Stimulated activated effector memory CD8-positive, alpha-beta T cell treated with anti-CD3 and anti-CD28 coated beads, Interleukin-12 subunit alpha, Interleukin-12 subunit beta, amount 100 ng/mL, for 72 hours (primary cell): ENCODE results near the gene SEC11A.
"Not testable (repeated sequence)": the region's sequence is repeated elsewhere in the genome, so short reads cannot be mapped to it uniquely, and the experiment has no call there.

Experiments used
- ATAC-seq: fragments of 150-1000 bp; cut with Tn5 transposase; 2 replicates; pipeline ENCODE4 v1.10.0; 2021
- DNase-seq, 2 donors: peaks; one replicate each; pipeline ENCODE4 v3.0.0; 2021 to 2022; ENCODE audit warnings: low spot score in 2 of 2
- H3K27ac Mint-ChIP-seq: one replicate; pipeline ENCODE4 v1.8.0; 2022; ENCODE audit warnings: mild to moderate bottlenecking, mixed read lengths
- H3K36me3 Mint-ChIP-seq: one replicate; pipeline ENCODE4 v1.8.0; 2022; ENCODE audit warnings: mild to moderate bottlenecking, mixed read lengths
- H3K4me1 Mint-ChIP-seq: one replicate; pipeline ENCODE4 v1.8.0; 2022; ENCODE audit warnings: mixed read lengths
- H3K4me3 Mint-ChIP-seq: one replicate; pipeline ENCODE4 v1.8.0; 2022; ENCODE audit warnings: mild to moderate bottlenecking, mixed read lengths
- H3K9me3 Mint-ChIP-seq: one replicate; pipeline ENCODE4 v1.8.0; 2022; ENCODE audit warnings: mixed read lengths

SEC11A gene

DNA sequence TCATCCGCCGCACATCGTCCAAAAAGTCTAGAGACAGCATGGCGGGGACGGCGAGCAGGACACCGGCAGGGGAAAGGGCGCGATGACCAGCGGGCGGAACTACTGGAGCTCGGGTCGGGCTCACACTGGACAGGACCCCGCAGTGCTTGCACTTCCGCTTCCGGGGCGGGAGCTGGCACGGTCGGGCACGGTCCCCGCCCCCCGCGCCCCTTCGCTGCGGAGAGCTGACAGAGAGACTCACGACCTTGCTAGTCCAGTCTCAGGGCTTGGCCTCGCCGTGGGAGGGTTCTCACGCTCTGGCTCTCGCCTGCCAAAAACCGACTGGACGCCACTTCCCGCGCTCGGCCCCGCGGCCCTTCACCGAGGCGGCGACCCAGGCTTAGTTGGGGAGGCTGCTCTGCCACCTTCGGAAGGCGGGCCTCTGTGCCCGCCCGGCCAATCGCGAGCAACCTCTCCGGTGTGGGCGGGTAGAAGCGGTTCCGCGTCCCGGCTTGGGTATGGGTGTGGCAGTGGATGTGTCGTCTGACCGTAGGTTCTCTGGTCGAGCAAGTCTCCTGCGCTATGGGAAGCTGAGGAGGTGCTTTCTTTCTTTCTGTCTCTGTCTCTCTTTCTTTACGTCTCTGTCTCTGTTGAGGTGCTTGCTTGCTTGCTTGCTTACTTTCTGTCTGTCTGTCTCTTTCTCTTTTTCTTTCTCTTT, at the start of gene SEC11A:
Gene SEC11A, minus strand, starts transcription at position 104 of the 697 bp plus-strand sequence. Its CDS starts 64 bp downstream, at position 40.
- Mint-ChIP-seq H3K9me3 (no peaks in the 10 kb centered on the region), H3K4me1 (peaks cover 28% of the 10 kb centered on the region), H3K27ac (peak within 1 kb of the TSS; percentile 93), H3K36me3 (peaks cover 44% of the 10 kb centered on the region), H3K4me3 (peak within 1 kb of the TSS; percentile 93)
- ATAC-seq (peak; percentile 97), DNase-seq (peak; percentile 91 to 96)

DNA sequence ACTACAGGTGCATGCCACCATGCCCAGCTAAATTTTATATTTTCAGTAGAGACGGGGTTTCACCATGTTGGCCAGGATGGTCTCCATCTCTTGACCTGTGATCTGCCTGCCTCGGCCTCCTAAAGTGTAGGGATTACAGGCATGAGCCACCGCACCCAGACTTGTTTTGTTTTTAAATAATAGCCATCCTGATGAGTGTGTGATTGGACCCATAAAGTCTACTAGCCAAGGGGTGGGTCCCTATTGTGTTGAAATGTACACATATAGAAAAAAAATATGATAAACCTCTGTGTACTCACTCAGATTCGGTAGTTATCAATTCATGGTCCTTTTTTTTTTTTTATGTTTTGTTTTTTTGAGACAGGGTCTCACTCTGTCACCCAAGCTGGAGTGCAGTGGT, 49.7 kb upstream of the SEC11A start:
- Mint-ChIP-seq H3K36me3 (peaks cover 60% of the 10 kb centered on the region), H3K27ac (peak overlapping the region; percentile 75)

DNA sequence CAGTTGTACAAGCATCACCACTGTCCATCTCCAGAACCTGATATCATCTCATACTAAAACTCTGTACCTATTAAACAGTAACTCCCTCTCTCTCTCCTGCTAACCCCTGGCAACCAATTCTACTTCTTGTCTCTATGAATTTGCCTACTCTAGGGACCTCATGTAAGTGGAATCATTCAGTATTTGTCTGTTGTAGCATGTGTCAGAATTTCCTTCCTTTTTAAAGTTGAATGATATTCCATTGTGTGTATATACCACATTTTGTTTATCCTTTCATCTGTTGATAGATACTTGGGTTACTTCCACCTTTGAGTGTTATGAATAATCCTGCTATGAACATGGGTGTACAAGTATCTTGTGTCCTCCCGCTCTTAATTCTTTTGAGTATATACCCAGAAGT, 49.0 kb upstream of the SEC11A start:
- no peaks in the 10 kb centered on the region for H3K9me3 Mint-ChIP-seq
- ATAC-seq (no peak), DNase-seq (no peak)
- H3K4me1 Mint-ChIP-seq = peaks cover 37% of the 10 kb centered on the region
- peaks cover 58% of the 10 kb centered on the region for H3K36me3 Mint-ChIP-seq
- peak overlapping the region; percentile 18 for H3K27ac Mint-ChIP-seq
- H3K4me3 Mint-ChIP-seq = no peak overlapping the region

More for the DNA sequence above, 49.7 kb upstream of the SEC11A start:
- H3K4me1 Mint-ChIP-seq = peaks cover 44% of the 10 kb centered on the region
- DNase-seq (no peak), ATAC-seq (no peak)
- H3K4me3 Mint-ChIP-seq = no peak overlapping the region
- no peaks in the 10 kb centered on the region for H3K9me3 Mint-ChIP-seq

DNA sequence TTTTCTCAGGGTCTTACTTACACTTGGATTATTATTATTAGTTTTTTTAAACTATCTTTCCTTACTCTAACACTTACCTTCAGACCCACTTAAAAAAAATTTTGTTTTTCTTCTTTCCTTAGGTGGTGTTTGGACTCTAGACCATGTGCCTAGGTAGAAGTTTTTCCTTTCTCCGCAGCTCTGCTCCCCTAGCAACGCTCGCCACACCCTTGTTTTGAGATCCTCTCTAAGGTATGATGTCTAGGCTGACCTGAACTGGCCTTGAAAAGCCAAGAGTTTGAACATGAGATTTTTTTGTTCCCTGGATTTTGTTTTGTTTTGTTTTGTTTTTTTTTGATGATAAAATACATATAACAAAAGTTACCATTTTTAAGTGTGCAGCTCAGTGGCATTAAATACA, 48.6 kb upstream of the SEC11A start:
- H3K36me3 Mint-ChIP-seq = peaks cover 54% of the 10 kb centered on the region
- ATAC-seq (no peak), DNase-seq (no peak)
- H3K27ac Mint-ChIP-seq = peak overlapping the region; percentile 18
- no peaks in the 10 kb centered on the region for H3K9me3 Mint-ChIP-seq
- H3K4me3 Mint-ChIP-seq = no peak overlapping the region
- peaks cover 34% of the 10 kb centered on the region for H3K4me1 Mint-ChIP-seq

DNA sequence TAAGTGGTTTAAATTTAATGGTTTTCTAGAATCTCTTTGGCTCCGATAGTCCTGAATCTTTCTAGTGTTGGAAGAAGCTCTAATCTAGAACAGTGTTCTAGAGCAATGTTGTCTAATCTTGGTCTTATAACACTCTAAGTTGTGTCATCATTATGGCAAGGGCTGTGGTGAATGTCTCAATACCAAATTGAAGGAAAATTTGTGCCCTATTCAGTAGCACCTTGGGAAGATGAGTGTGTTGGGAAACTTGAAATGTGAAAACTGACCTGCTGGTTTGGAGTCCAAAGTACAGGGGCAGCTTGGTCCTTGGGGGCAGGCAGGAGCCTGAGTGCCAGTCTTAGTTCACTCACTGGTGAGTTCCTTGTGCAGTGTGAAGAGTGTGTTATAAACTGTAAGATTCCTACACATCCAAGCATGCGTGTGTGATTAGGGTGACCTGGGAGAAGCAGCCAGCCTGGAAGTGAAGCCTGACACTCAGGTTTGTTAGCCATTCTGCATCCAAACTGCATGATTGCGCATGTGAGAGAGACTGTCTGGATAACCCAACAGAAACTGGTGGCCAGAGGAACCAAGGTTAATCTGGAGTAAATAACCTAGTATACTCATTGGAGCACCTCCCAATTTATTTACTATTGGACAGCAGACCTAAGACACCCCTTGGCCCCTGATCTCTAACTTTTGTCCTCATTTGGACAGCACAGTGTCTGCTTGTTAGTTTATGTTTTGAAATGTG, 47.1 kb upstream of the SEC11A start:
- H3K36me3 Mint-ChIP-seq = peaks cover 38% of the 10 kb centered on the region
- H3K4me1 Mint-ChIP-seq = peaks cover 32% of the 10 kb centered on the region
- DNase-seq (no peak), ATAC-seq (no peak)
- no peak overlapping the region for H3K27ac Mint-ChIP-seq
- H3K4me3 Mint-ChIP-seq = no peak overlapping the region
- H3K9me3 Mint-ChIP-seq = no peaks in the 10 kb centered on the region

DNA sequence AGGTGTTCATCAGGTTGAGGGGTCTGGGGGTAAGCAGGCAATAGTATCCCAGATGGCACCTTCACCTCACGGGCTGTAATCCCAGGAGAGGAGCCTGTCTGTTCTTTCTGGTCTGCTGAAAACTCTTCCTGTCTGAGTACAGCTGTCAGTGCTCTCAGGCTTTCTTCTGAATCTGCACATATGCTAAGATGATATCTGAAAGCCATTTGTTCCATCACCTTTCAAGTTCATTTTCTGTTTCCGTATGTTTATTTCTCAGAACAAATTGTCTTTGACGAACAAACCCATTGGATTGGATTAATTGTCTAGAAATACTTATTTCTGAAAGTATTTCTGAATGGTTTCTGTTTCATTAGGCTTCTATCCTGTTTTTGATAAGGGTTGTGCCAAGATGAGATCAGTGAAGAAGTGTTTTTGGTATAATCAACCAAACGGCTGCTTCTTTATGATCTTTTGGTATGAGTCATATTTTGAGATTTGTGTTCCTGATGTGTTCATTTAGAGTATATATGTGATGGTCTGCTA, 45.7 kb upstream of the SEC11A start:
- Mint-ChIP-seq H3K4me3 (no peak overlapping the region), H3K36me3 (peaks cover 25% of the 10 kb centered on the region), H3K9me3 (no peaks in the 10 kb centered on the region), H3K4me1 (peaks cover 32% of the 10 kb centered on the region), H3K27ac (no peak overlapping the region)
- ATAC-seq (peak; percentile 89), DNase-seq (no peak)

DNA sequence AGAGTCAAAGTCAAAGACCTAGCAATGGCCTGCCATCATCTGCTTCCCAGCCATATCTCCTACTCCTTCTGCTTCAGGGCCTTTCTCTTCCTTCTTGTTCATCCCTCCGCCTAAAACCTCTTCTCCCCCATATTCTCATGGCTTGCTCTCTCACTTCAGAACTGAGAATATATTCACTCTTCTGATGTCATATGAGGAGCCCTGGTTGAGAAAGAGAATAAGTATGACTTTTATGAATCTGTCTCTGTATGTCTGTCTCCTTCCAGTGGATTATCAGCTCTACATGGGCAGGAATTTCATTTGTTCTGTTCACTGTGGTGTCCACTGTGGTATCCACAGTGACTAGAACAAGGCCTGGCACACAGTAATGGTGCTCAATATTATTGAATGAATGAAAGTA, 44.3 kb upstream of the SEC11A start:
- H3K4me3 Mint-ChIP-seq = no peak overlapping the region
- H3K27ac Mint-ChIP-seq = no peak overlapping the region
- ATAC-seq (peak; percentile 66), DNase-seq (no peak)
- H3K9me3 Mint-ChIP-seq = no peaks in the 10 kb centered on the region
- peaks cover 38% of the 10 kb centered on the region for H3K4me1 Mint-ChIP-seq
- H3K36me3 Mint-ChIP-seq = peaks cover 10% of the 10 kb centered on the region

DNA sequence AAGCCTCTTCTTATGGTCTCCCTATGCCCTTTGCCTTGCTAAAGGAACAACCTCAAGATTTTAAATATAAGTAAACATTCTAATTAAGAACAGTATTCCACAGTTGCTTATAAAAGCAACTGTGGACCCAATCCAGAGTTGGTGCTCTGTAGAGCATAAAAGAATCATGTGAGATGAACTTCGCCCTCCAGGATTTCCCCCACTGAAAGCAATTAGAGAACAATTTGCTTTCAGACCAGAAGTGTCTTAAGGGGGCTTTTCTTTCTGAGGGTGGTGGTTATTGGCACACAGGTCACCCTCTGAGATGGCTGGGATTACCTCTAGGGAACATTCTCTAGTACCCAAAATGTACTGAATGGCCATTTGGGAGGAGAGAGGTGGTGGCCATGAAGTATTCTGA, 43.1 kb upstream of the SEC11A start:
- Mint-ChIP-seq H3K36me3 (no peaks in the 10 kb centered on the region), H3K27ac (no peak overlapping the region), H3K9me3 (no peaks in the 10 kb centered on the region), H3K4me3 (no peak overlapping the region), H3K4me1 (peaks cover 33% of the 10 kb centered on the region)
- DNase-seq (no peak), ATAC-seq (no peak)

DNA sequence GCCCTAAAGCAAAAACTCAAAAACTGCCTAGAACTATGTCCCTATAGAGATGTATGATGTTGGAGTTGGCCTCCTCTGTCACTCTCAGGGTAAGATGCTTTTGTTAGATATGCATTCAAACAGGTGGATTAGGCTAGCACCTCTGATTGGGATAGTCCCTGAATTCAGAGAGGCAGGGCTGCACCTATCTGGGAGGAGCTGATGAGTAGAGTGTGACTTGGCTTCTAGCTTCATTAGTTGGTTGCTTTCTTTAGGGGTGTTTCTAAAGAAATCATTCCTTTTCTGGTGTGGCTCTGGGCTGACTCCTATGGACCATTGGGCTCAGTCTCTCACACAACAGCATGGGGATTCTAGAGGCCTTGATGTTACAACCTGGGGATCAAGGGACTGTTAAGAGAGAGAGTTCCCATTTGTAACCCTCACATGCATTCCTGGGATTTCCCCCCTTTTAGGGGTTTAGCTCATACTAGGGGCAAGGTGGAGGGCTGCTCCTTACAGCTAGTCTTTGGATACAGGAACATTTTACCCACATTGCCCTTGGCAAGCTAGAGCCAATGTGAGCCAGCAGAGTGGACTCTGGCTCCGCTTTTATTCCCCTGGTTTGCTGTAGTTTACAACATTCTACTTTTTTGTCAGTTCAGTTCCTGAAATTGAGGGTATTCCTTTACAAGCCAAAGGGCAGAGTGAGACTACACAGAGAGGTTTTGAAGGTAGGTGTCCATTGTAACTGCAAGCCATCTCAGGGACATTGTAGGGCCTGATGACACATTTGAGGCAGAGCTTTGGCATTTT, 40.0 kb upstream of the SEC11A start:
- H3K27ac Mint-ChIP-seq = peak overlapping the region; percentile 5
- peaks cover 43% of the 10 kb centered on the region for H3K4me1 Mint-ChIP-seq
- ATAC-seq = no peak
- no peaks in the 10 kb centered on the region for H3K36me3 Mint-ChIP-seq
- no peak for DNase-seq
- no peak overlapping the region for H3K4me3 Mint-ChIP-seq
- no peaks in the 10 kb centered on the region for H3K9me3 Mint-ChIP-seq

DNA sequence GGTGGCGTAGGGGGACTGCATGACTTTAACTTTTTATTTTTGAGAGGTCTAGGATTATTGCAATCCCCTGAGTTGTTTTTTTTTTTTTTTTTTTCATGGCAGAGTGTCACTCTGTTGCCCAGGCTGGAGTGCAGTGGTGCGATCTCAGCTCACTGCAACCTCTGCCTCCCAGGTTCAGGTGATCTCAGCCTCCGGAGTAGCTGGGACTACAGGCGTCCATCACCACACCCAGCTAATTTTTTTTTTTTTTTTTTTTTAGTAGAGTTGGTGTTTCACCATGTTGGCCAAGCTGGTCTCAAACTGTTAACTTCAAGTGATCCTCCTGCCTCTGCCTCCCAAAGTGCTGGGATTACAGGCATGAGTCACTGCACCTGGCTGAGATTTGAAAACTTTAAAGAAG, 39.0 kb upstream of the SEC11A start:
- not testable (repeated sequence) for H3K9me3 Mint-ChIP-seq, H3K36me3 Mint-ChIP-seq, ATAC-seq, DNase-seq, H3K27ac Mint-ChIP-seq, H3K4me3 Mint-ChIP-seq
- peaks cover 53% of the 10 kb centered on the region for H3K4me1 Mint-ChIP-seq

DNA sequence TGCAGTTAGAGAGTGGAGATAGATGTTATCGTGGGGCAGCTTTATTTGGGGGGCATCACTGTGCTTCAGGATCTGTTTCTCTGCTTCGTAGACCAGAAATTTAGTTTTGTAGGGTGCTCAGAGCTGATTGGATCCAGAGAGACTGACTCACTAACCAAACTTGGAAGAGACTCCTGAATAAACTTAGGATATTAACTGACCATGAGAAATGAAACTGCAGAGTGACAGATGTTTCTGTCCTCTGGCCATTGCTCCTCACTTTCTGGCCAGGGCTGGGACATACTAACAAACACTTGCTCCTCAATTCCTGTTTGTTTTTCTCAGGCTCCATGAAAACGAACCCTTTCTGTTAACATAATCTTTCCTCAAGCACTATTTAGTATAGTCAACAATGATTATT, 36.8 kb upstream of the SEC11A start:
- Mint-ChIP-seq H3K4me3 (no peak overlapping the region), H3K9me3 (no peaks in the 10 kb centered on the region), H3K4me1 (peaks cover 58% of the 10 kb centered on the region), H3K27ac (peak overlapping the region; percentile 58), H3K36me3 (peaks cover 13% of the 10 kb centered on the region)
- ATAC-seq = no peak
- DNase-seq = no peak

DNA sequence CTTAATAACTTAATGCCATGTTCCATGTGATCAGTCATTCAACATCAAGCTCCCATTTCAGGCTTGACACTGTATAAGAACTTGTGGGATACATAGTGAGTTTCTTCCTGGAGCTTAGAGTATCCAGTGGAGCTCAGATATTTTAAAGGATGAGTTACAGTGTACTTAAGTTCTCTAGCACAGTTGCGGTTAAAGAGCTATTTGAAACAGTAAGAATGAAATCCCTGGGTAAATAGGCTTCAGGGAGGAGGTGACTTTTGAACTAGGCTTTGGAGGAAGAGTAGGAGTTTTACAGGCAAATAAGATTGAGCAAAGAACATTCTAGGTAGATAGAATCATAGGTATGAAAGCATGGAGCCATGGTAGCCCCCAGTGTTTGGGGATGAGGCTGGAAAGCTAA, 36.3 kb upstream of the SEC11A start:
- ATAC-seq = no peak
- no peaks in the 10 kb centered on the region for H3K9me3 Mint-ChIP-seq
- H3K27ac Mint-ChIP-seq = peak overlapping the region; percentile 58
- DNase-seq = no peak
- peaks cover 63% of the 10 kb centered on the region for H3K4me1 Mint-ChIP-seq
- H3K4me3 Mint-ChIP-seq = no peak overlapping the region
- H3K36me3 Mint-ChIP-seq = peaks cover 18% of the 10 kb centered on the region

DNA sequence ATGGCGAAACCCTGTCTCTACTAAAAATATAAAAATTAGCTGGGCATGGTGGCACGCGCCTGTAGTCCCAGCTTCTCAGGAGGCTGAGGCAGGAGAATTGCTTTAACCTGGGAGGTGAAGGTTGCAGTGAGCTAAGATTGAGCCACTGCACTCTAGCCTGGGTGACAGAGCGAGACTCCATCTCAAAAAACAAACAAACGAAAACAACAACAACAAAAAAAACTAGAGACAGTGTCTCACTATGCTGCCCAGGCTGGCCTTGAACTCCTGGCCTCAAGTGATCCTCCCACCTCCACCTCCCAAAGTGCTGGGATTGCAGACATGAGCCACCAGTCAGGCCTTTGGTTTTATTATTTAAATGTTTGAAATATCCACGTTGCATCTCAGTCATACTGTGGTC, 35.8 kb upstream of the SEC11A start:
- not testable (repeated sequence) for H3K4me3 Mint-ChIP-seq, DNase-seq, H3K9me3 Mint-ChIP-seq, ATAC-seq
- H3K4me1 Mint-ChIP-seq = peaks cover 66% of the 10 kb centered on the region
- peaks cover 18% of the 10 kb centered on the region for H3K36me3 Mint-ChIP-seq
- H3K27ac Mint-ChIP-seq = peak overlapping the region; percentile 58

DNA sequence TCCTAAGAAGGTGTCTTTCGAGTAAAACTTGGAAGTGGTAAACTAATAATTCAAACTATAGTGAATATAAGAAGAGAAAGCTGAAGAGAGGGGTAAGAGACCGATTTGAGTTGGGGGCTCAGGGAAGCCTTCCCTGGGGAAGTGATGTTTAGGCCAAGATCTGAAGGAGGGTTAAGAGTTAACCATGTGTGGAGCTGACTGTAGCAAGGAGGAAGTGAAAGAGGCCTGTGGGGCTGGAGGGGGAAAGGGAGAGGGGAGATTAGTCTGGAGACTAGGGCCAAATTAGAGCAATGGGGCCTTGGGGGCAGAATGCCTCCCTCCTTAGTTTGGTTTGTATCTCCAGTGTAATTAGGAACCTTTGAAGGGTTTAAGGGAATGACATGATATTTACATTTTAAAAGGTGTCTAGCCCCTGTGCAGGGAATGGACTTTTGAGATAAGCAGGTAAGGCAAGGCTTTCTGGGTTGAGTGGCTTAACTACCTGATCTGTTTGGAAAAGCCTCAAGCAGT, 34.7 kb upstream of the SEC11A start:
- Mint-ChIP-seq H3K36me3 (peaks cover 18% of the 10 kb centered on the region), H3K4me1 (peaks cover 64% of the 10 kb centered on the region), H3K4me3 (peak overlapping the region; percentile 92), H3K27ac (peak overlapping the region; percentile 35), H3K9me3 (no peaks in the 10 kb centered on the region)
- ATAC-seq (no peak), DNase-seq (no peak)
